Activated CD4-positive, alpha-beta memory T cell treated with anti-CD3 and anti-CD28 coated beads for 36 hours (primary cell): ENCODE data around the gene GLP1R. TPM values are rescaled to one million over a fixed set of nuclear protein-coding genes. Genes with fewer than 3 reads are reported as not detected.

Experiments
- CTCF ChIA-PET: fragments of 350-600 bp; sonication (Branson Sonifier 250); formaldehyde crosslinking; loops from one replicate; lab custom pipeline; 2021; ENCODE audit warnings: antibody characterized with exemption, inconsistent platforms; lab: Charles Lee
- POLR2A ChIA-PET: fragments of 350-600 bp; sonication (Branson Sonifier 250); formaldehyde crosslinking; loops from one replicate; lab custom pipeline; 2021; ENCODE audit warnings: antibody characterized with exemption; lab: Charles Lee
- DNase-seq: peaks from one replicate; pipeline ENCODE4 v3.0.0-alpha.2; 2020
- H3K27ac Mint-ChIP-seq: one replicate; pipeline ENCODE4 v1.8.0; 2021; ENCODE audit warnings: mixed read lengths
- H3K27me3 Mint-ChIP-seq: one replicate; pipeline ENCODE4 v1.8.0; 2021; ENCODE audit warnings: mixed read lengths
- H3K36me3 Mint-ChIP-seq: one replicate; pipeline ENCODE4 v1.8.0; 2021; ENCODE audit warnings: mixed read lengths
- H3K4me1 Mint-ChIP-seq: one replicate; pipeline ENCODE4 v1.8.0; 2021; ENCODE audit warnings: low read depth, mixed read lengths
- H3K4me3 Mint-ChIP-seq: one replicate; pipeline ENCODE4 v1.8.0; 2021; ENCODE audit warnings: mild to moderate bottlenecking, mixed read lengths
- H3K9me3 Mint-ChIP-seq: one replicate; pipeline ENCODE4 v1.8.0; 2021; ENCODE audit warnings: mixed read lengths
- intact Hi-C: fragments of 100-400 bp; cut with micrococcal nuclease; formaldehyde crosslinking; loops from one replicate; pipeline ENCODE4 v1.15.1; 2023
- total RNA-seq, 2 experiments: library from RNA; stranded (reverse); gene quantifications; one replicate each; pipeline ENCODE4 v1.2.3, GENCODE V29; 2021

The GLP1R gene
- total RNA-seq, 2 experiments from 2014 or later = 0.07 TPM; not detected in 1

DNA sequence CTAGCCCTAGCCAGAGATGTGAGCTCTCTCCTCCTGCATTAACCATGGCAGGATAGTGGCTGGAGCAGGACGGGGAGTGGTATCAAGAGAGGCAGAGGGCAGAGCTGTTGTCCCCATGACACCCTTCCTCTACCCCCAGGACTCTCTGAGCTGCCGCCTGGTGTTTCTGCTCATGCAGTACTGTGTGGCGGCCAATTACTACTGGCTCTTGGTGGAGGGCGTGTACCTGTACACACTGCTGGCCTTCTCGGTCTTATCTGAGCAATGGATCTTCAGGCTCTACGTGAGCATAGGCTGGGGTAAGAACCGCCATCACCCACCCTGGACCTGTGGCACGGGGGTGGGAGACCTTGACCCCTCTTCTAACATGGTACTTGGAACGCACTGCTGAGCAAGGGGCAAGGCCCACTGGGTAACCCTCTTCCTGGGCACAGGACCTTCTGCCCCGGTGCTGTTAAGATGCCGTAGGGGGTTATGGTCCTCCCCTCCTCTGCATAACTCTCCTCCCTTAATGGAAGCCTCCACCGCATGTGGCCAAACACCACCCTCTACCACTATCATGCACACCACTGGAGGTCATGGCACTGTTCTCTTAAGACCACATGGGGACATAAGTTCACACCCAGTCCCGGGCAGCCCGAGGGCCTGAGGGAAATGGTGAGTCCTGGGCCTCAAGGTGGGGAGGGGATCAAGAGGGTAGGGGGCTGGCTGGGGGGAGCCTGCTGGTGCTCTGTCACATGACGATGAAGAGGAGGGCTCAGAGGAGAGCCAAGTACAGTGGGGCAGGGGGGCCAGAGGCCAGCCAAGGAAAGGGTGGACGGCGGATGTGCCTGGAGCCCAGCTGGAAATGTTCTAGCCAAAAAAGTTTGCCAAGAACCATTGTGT lies 25.1 kb downstream of the GLP1R start:
- Mint-ChIP-seq H3K4me1 (peaks cover 2% of the 10 kb centered on the region), H3K36me3 (no peaks in the 10 kb centered on the region), H3K27ac (no peak overlapping the region), H3K4me3 (no peak overlapping the region), H3K27me3 (peaks cover 10% of the 10 kb centered on the region), H3K9me3 (no peaks in the 10 kb centered on the region)
- ChIA-PET POLR2A (no interaction called here), CTCF (no interaction called here)
- intact Hi-C loops = no loop called here
- DNase-seq = no peak

DNA sequence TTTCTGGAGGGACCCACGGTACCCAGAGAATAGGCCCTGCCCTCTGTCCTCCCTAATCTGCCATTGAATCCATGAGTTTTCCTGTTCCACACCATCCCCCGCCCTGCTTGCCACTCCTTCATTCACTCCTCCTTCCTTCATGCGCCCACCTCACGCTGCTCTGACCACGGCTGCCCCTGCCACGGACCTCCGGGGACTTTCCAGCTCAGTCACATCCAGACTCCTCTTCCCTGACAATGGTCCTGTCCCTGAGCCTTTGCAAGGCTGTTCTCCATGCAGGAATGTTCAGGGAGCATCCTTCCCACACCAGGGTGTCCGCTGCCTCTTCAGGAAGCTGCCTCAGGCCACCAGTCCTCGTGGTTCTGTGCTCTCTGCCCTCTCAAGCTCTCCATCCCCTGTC lies 25.9 kb downstream of the GLP1R start:
- Mint-ChIP-seq H3K4me3 (no peak overlapping the region), H3K27ac (no peak overlapping the region), H3K27me3 (peaks cover 6% of the 10 kb centered on the region), H3K36me3 (no peaks in the 10 kb centered on the region), H3K9me3 (no peaks in the 10 kb centered on the region), H3K4me1 (peaks cover 2% of the 10 kb centered on the region)
- intact Hi-C loops = no loop called here
- DNase-seq = no peak
- POLR2A ChIA-PET = no interaction called here
- CTCF ChIA-PET = no interaction called here

DNA sequence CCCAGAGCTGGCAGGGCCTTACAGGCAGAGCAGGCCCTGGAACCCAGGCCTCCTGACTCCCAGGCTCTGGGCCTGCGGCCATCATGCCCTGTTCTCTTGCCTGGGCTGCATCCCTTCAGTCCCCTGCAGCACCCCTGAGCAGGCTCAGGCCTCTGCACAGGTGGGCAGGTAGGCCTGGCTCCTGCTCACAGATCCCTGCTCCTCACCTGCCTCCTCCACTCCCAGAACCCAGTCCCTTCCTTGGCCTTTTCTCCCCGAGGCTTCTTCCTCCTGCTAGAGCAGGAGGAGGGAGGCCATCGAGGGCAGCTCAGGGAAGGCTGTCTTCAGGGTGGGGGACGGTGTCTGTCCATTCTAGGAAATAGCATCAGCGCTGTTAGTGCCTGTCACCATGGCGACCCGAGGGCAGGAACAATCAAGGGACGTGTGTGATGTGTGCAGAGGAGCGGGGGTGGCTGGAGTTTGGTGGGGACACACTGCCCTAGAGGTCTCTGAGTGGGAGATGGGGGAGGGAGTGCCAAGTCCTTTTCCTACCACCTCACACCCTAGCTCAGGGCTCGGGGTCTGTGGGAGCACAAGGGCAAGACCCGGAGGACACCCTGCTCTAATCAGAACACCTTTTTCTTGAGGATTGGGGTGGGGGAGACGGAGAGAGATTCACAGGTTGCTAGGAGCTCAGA lies 26.6 kb downstream of the GLP1R start:
- intact Hi-C loops = no loop called here
- Mint-ChIP-seq H3K4me1 (peaks cover 2% of the 10 kb centered on the region), H3K36me3 (no peaks in the 10 kb centered on the region), H3K27me3 (peaks cover 6% of the 10 kb centered on the region), H3K9me3 (no peaks in the 10 kb centered on the region), H3K27ac (no peak overlapping the region), H3K4me3 (no peak overlapping the region)
- POLR2A ChIA-PET = no interaction called here
- CTCF ChIA-PET = interaction anchor here (1.0 kb wide), 1 partner anchor 49 kb away, joined by 3 read pairs; no protein-coding TSS in a partner anchor
- no peak for DNase-seq

DNA sequence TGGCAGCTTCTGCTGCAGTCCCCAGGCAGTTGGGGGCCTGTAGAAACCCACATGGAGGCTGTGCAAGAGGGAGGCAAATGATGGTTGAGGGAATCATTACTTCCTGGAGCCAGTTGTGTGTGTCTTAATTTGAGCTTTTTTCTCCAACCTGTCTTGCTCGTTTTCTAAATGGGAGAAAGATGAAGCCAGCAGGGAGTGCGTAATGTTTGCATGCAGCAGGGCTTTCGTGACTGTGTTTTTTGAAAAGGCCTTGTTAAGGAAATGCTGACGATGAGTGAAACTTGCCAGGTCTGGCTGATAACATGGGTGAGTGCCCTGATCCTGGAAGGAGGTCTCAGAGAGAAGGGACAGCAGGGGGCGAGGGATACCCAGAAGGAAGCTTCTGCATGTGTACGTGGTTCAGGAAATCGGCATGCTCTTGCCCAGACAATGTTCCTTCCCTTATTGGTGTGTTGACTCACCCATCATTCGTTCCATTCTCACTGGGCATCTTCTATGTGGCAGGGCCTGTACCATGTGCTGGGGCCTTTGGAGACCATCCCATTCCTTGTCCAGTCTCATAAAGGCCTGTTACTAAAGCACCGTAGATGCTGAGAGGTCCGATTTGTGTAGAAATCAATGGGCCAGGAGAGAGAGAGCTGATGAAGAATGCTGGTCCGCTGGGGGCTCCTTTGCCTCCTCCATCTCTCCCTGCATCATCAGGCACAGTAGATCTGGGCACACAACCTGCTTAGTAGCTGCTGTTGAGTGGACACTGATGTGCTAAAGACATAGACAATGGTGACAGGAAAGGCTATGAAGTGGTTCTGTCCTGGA lies 27.4 kb downstream of the GLP1R start:
- no peak overlapping the region for H3K4me3 Mint-ChIP-seq
- CTCF ChIA-PET = interaction anchor here (1.0 kb wide), 1 partner anchor 48 kb away, joined by 3 read pairs; no protein-coding TSS in a partner anchor

DNA sequence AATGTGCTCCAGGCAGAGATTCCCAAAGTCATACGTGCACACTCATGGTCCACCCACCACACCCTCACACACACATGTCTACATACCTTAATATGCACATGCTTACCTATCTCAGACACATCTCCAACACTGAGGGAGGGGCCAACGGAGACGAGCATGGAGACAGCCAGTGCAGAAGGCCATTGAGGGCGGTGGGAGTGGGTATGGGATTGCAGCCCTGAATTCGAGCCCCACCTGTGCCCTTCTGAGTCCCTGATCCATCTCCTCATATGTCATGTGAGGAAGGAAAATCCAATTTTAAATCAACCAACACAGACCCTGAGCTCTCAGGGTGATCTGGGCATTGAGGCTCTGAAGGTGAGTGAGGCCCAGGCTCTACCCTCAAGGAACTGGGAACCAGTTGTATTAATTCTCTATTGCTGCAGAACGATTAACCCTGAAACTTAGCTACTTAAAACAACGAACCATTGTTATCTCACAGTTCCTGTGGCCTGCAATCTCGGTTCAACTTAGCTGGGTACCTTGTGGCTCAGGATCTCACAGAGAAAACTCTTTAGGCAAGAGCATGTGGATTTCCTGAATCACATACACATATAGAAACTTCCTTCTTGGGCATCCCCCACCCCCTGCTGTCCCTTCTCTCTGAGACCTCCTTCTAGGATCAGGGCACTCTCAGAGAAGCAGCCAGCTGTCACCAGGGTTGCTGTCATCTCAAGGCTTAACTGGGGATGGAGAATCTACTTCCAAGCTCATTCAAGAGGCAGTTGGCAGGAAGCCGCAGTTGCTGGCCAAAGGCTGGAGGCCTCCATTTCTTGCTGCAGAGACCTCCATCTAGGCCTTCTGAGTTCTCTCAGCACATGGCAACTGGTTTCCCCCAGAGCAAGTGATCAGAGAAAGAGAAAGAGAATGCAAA lies 28.3 kb downstream of the GLP1R start:
- H3K4me1 Mint-ChIP-seq = peaks cover 2% of the 10 kb centered on the region
- H3K36me3 Mint-ChIP-seq = no peaks in the 10 kb centered on the region
- intact Hi-C loops = no loop called here
- POLR2A ChIA-PET = no interaction called here
- H3K9me3 Mint-ChIP-seq = no peaks in the 10 kb centered on the region
- no peak overlapping the region for H3K4me3 Mint-ChIP-seq
- no peak overlapping the region for H3K27ac Mint-ChIP-seq
- no peaks in the 10 kb centered on the region for H3K27me3 Mint-ChIP-seq
- no peak for DNase-seq
- CTCF ChIA-PET = no interaction called here

More for the DNA sequence above, 27.4 kb downstream of the GLP1R start:
- Mint-ChIP-seq H3K4me1 (peaks cover 2% of the 10 kb centered on the region), H3K9me3 (no peaks in the 10 kb centered on the region), H3K27me3 (peaks cover 3% of the 10 kb centered on the region), H3K36me3 (no peaks in the 10 kb centered on the region), H3K27ac (no peak overlapping the region)
- POLR2A ChIA-PET = no interaction called here
- intact Hi-C loops = no loop called here
- no peak for DNase-seq

DNA sequence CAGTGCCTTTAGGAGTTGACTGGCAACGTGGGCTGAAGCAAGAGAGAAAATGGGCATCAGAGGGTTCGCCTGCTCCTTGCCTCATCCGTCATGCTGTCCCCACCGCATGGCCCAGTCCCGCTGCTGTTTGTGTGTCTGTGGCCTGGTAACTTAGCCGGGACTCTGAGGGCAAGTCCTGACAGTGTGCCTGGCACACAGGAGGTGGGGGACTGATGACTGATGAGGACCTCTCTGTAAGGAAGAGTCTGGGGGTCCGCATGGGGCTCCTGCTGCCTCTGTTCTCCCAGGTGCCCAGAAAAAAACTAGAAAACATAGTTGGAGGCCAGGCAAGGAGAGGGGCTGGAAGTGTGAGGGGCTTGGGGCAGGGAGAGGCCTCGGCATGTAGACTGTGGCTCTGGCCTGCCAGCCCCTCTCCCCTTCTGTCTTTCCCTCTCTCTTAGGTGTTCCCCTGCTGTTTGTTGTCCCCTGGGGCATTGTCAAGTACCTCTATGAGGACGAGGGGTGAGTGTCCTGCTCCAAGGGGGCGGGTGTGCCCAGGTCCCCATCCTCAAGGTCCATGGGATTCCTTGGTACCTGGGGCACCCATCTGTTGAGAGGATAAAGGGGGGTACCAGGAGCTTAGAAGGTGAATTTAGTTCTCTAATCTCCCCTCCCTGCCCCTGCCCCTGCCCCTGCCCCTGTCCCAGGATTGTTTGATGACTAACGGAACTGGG lies 29.5 kb downstream of the GLP1R start:
- Mint-ChIP-seq H3K27me3 (no peaks in the 10 kb centered on the region), H3K27ac (no peak overlapping the region), H3K36me3 (no peaks in the 10 kb centered on the region), H3K9me3 (no peaks in the 10 kb centered on the region), H3K4me3 (no peak overlapping the region), H3K4me1 (peaks cover 2% of the 10 kb centered on the region)
- ChIA-PET CTCF (no interaction called here), POLR2A (no interaction called here)
- DNase-seq = no peak
- intact Hi-C loops = no loop called here

DNA sequence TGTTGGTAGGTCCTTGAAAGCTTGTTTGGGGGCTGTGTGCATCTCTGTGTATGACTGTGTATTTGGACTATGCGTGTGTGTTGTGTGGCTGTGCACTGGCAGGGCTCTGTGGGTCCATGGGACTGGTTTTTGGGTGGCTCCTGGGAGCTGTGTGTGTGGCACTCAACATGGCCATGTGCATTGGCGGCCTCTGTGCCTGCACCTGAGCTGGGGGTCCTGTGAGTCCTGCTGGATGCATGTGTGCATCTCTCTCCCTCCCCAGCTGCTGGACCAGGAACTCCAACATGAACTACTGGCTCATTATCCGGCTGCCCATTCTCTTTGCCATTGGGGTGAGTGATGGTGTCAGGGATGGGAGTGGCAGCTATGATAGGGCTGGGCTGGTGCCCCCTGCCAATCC lies 30.1 kb downstream of the GLP1R start:
- POLR2A ChIA-PET = no interaction called here
- CTCF ChIA-PET = no interaction called here
- no peak overlapping the region for H3K4me3 Mint-ChIP-seq
- DNase-seq = no peak
- H3K4me1 Mint-ChIP-seq = peaks cover 5% of the 10 kb centered on the region
- H3K27ac Mint-ChIP-seq = no peak overlapping the region
- H3K36me3 Mint-ChIP-seq = no peaks in the 10 kb centered on the region
- no peaks in the 10 kb centered on the region for H3K9me3 Mint-ChIP-seq
- H3K27me3 Mint-ChIP-seq = no peaks in the 10 kb centered on the region
- intact Hi-C loops = no loop called here

DNA sequence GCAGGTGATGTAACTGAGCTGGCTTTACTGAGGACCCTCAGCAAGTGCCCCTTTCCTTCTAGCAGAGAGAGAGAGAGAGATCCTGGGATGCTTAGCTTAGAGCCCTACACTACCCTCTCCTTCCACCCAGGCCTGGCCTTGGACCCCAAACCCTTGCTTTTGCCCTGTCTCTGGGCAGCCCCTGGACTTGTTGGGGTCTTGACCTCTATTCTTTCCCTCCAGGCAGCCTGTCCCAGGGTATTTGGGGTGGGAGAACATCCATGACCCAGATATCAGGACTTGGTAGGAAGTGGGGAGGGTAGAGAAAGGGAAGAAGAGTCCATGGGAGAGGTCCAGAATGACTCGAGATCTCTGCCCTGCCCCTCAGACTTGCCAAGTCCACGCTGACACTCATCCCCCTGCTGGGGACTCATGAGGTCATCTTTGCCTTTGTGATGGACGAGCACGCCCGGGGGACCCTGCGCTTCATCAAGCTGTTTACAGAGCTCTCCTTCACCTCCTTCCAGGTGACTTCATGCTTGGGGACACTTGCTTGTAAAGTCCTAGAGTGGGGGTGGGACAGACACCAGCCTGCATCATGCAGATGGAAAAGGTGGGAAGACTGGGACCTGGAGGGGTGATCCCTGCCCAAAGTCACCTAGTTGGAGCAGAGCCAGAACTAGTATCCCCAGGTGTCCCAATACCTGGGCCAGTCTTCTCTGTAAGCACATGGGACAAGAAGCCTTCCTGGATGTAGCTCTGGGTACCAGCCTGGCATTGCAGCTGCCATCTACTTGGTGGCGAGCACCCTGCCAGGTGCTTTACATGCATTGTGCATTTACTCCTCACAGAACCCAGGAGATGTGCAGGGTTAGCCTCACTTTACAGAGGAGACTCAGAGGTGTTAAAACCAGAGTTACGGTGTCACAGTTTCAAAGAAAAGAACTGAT lies 30.9 kb downstream of the GLP1R start:
- Mint-ChIP-seq H3K4me3 (no peak overlapping the region), H3K4me1 (peaks cover 6% of the 10 kb centered on the region), H3K27ac (no peak overlapping the region), H3K36me3 (no peaks in the 10 kb centered on the region), H3K27me3 (peaks cover 2% of the 10 kb centered on the region), H3K9me3 (no peaks in the 10 kb centered on the region)
- ChIA-PET CTCF (no interaction called here), POLR2A (no interaction called here)
- intact Hi-C loops = loop anchor here (10.0 kb wide), 1 partner anchor 205 kb away; no protein-coding TSS in a partner anchor
- DNase-seq = no peak

DNA sequence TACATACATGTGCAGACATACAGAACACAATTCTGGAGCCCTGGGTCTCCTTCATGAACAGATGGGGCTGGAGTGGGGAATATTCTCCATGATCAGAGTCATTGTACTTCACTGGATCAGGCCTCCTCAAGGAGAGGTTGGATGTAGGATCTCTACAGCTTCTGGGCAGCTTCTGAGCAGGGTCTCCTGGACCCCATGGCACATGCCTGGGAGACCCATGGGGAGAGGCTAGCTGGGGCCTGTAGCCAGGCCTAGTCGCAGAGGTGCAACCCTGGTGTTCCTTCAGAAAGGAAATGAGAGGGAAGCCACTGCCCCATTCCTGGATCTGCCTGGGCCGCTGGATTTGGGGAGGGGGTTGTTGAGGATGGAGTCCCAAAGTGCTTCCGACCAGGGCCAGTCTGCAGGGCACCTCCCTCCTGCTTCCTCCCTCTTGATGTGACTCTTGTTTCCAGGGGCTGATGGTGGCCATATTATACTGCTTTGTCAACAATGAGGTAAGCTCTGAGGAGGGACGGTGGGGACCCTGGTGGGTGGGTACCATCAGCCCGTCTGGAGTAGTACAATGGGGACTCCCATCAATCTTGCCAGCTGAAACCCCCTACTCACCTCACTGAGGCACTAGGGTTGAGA lies 31.8 kb downstream of the GLP1R start:
- no peaks in the 10 kb centered on the region for H3K9me3 Mint-ChIP-seq
- H3K27me3 Mint-ChIP-seq = peaks cover 6% of the 10 kb centered on the region
- no peaks in the 10 kb centered on the region for H3K36me3 Mint-ChIP-seq
- ChIA-PET CTCF (no interaction called here), POLR2A (no interaction called here)
- no peak overlapping the region for H3K27ac Mint-ChIP-seq
- peaks cover 6% of the 10 kb centered on the region for H3K4me1 Mint-ChIP-seq
- H3K4me3 Mint-ChIP-seq = no peak overlapping the region
- intact Hi-C loops = loop anchor here (10.0 kb wide), 1 partner anchor 206 kb away; no protein-coding TSS in a partner anchor
- DNase-seq = no peak

DNA sequence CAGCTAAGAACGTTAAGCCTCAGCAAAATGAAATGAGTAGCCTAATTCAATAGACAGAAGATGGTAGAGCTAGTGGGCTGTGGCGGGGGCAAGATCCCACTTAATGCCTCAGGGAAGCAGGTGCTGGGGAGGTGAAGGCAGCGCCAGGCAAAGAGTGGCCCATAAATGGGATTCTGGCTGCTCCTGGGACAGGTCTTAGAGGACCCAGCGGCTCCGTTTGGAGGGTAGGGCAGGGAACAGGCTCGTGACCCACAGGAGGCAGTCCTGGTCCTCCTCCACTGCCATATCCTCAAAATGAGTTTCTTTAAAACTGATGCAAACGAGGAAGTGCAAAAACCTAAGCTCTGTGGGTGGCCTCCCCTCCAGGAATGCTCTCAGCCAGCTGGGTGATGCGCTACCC lies 33.7 kb downstream of the GLP1R start:
- H3K27ac Mint-ChIP-seq = no peak overlapping the region
- POLR2A ChIA-PET = no interaction called here

More for the DNA sequence above, 33.7 kb downstream of the GLP1R start:
- Mint-ChIP-seq H3K4me3 (no peak overlapping the region), H3K36me3 (no peaks in the 10 kb centered on the region), H3K4me1 (peaks cover 21% of the 10 kb centered on the region), H3K9me3 (no peaks in the 10 kb centered on the region), H3K27me3 (peaks cover 19% of the 10 kb centered on the region)
- intact Hi-C loops = loop anchor here (10.0 kb wide), 1 partner anchor 208 kb away; no protein-coding TSS in a partner anchor
- no peak for DNase-seq
- CTCF ChIA-PET = no interaction called here
